CD4-positive, alpha-beta T cell treated with Interleukin-10 for 1 hour (primary cell): Measurements from ENCODE around the gene CACNB2.
"Not testable (repeated sequence)": the region's sequence is repeated elsewhere in the genome, so short reads cannot be mapped to it uniquely, and the experiment has no call there.

Experiments used
- DNase-seq: peaks from one replicate; pipeline ENCODE4 v3.0.0-alpha.2; 2020

The CACNB2 gene

DNA sequence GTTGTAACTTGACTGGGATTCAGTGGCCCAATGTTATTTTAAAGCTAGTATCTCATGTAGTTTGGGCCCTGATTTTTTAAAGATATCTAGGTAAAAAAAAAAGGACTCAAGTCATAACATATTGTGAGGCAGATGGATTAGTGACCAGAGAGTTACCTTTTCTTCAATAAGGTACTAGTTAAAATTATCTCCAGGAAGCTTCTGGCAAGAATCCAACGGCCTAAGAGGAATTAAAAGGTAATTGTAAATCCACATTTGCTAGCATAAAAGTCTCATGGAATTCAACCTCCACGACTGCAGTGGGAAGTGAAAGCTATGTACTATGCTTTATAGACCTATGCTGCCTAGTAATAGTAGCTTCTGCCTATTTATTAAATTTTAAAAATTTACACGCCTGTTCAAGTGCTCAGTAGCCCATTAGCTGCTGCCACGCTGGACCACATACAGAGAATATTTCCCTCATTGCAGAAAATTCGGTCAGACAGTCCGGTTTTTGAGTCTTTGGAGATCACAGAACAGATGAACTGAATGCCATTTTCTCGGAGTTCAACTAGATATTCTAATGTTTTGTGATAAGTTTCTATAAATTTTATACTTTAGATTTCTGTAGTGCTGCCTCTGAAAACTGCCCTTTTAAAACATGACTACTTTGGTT, 392.8 kb downstream of the CACNB2 start:
- no peak for DNase-seq

DNA sequence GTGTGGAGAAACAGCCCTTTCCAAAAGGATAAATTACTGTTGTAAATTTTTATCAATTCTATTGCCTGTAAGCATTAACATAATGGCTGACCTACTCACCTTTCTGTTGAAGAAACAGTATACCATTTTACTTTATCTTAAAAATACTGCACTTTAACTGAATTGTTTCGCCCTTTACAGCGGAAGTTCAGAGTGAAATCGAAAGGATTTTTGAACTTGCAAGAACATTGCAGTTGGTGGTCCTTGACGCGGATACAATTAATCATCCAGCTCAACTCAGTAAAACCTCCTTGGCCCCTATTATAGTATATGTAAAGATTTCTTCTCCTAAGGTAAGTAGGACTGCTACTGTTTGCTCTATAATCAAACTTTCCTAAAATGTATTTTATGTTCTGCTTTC, 393.7 kb downstream of the CACNB2 start:
- DNase-seq: no peak

DNA sequence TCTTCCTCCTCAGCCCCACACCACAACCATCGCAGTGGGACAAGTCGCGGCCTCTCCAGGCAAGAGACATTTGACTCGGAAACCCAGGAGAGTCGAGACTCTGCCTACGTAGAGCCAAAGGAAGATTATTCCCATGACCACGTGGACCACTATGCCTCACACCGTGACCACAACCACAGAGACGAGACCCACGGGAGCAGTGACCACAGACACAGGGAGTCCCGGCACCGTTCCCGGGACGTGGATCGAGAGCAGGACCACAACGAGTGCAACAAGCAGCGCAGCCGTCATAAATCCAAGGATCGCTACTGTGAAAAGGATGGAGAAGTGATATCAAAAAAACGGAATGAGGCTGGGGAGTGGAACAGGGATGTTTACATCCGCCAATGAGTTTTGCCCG, 399.1 kb downstream of the CACNB2 start:
- DNase-seq: no peak

DNA sequence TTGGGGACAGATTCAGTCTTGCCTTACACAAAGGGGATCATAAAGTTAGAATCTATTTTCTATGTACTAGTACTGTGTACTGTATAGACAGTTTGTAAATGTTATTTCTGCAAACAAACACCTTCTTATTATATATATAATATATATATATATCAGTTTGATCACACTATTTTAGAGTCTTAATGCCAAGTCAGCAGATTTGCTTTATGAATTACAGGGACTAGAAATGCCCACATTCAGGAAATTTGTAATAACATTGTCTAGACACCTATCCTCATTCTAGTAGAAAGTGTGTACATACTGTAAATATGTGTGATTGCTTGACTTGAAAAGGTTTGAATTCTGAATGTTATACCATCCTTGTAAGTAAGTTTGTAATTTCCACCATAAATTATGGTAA, 400.0 kb downstream of the CACNB2 start:
- DNase-seq: no peak

DNA sequence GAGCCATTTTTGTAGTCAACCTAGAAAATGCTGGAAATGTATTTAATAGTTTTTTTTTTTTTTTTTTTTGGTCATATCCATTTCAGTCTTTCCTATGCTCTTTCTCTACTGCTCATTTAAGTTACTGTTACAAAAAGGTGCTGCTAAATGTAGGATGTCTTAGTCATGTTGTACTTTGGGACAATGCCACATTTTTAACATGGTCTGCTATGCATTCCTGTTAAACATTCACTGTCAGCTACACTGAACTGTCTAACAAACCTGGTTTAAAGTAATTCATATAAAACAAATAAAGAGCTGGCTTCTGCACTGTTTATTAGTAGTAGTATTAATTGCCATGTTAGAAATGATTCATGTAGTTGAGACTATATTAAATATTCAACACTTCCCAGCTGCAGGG, 402.6 kb downstream of the CACNB2 start:
- no peak for DNase-seq

DNA sequence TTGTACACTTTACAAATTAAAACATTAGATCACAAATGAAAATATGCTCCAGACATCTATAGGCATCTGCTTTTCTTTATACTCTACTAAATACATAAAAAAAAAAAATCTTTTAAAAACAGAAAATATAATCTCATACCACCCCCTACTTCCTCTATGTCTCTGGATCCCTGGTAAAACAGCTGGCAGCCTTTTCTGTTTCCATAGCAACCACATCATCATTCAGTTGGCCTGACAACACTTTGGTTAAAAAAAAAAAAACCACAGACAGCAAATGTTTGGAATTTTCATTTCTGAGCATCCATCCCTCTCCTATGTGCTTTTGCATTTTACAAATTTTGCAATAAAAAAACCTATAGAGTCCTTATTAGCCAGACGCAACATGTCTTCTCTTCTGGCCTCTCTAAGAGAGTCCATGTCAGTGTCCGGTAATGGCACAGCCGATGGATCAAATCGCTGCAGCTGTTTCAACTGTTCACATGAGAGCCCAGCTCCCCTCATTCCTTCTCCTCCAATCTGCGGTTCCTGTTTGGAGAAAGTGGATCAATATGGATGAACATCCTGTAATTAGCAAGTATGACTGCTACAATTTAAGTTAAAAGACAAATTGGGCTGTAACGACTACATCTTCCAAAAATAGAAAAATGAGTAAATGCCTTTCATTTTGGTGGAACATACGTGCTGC, 405.5 kb downstream of the CACNB2 start:
- DNase-seq: no peak

DNA sequence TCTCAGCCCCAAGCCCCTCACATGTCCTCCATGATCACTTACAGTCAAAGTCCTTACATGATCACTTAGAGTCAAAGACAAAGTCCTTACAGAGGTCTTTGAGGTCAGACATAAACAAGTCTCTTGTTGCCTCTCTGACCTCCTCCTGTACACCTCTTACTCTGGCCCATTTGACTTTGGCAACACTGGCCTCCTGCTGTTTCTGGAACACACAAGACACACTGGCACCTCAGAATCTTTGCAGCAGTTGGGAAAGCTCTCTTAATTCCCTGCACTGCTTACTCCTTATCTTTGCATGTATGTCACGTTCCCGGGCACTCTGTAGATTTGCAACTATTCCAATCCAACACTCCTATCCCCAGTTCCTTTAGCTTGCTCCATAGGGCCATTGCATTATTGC, 408.9 kb downstream of the CACNB2 start:
- no peak for DNase-seq

DNA sequence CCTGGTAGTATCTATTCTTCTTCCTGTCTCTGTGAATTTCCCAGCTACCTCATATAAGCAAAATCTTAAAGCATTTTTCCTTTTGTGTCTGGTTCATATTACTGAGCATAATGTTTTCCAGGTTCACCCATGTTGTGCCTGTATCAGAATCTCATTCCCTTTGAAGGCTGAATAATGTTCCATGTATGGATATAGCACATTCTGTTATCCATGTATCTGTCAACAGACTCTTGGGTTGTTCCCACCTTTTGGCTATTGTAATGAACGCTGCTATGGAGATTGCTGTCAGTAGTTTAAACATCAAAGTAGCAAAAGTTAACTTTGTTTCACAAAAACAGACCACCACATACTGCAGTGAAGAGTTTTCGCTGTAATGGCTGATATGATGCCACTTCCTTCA, 411.2 kb downstream of the CACNB2 start:
- no peak for DNase-seq

DNA sequence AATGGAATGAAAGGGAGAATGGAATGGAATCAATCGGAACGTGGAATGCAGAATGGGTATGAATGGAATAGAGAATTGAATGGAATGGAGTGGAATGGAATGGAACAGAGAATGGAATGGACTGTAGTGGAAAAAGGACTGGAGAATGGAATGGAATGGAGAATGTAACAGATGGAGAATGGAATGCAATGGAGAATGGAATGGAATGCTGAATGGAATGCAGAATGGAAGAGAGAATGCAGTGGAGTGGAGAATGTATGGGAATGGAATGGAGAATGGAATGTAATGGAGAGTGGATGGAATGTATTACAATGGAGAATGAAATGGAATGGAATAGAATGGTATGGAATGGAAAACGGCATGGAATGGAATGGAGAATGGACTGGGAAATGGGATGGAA, 414.3 kb downstream of the CACNB2 start:
- no peak for DNase-seq

DNA sequence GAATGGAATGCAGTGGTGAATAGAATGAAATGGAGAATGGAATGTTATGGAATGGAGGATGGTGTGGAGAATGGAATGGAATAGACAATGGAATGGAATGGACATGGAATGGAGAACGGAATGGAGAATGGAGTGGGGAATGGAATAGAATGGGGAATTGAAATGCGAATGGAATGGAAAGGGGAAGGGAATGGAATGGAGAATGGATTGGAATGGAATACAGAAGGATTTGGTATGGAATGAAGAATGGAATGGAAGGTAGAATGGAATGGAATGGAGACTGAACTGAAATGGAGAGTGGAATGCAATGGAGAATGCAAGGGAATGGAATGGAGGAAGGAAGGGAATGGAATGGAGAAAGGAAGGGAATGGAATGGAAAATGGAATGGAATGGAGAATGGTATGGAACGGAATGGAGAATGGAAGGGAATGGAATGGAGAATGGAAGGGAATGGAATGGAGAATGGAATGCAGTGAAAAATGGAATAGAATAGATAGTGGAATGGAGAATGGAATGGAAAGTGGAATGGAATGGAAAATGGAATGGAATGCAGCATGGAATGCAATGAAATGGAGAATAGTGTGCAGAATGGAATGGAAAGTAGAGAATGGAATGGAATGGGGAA, 416.4 kb downstream of the CACNB2 start:
- no peak for DNase-seq

DNA sequence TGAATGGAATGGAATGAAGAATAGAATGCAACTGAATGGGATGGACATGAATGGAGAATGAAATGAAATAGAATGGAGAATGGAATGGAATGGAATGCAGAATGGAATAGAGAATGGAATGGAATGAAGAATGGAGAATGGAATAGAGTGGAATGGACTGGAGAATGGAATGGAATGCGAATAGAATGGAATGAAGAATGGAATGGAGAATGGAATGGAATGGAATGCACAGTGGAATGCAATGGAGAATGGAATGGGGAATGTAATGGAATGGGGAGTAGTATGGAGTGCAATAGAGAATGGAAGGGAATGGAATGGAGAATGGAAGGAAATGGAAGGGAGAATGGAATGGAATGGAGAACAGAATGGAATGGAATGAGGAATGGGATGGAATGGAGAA, 417.7 kb downstream of the CACNB2 start:
- DNase-seq: no peak

DNA sequence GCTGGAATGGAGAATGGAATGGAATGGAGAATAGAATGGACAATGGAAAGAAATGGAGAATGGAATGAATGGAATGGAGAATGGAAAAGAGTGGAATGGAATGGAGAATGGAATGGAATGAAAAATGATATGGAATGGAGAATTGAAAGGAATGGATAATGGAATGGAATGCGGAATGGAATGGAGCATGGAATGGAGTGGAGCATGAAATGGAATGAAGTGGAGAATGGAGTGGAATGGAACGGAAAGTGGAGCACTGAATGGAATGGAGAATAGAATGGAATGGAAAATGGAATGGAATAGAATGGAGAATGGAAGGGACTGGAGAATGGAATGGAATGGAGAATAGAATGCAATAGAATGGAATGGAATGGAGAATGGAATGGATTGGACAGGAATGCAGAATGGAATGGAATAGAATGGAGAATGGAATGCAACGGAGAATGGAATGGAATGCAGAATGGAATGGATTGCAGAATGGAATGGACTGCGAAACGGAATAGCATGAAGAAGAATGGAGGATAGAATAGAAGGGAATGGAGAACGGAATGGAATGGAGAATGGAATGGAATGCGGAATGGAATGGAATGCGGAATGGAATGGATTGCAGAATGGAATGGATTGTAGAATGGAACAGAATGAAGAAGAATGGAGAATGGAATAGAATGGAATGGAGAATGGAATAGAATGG, 421.8 kb downstream of the CACNB2 start:
- no peak for DNase-seq

DNA sequence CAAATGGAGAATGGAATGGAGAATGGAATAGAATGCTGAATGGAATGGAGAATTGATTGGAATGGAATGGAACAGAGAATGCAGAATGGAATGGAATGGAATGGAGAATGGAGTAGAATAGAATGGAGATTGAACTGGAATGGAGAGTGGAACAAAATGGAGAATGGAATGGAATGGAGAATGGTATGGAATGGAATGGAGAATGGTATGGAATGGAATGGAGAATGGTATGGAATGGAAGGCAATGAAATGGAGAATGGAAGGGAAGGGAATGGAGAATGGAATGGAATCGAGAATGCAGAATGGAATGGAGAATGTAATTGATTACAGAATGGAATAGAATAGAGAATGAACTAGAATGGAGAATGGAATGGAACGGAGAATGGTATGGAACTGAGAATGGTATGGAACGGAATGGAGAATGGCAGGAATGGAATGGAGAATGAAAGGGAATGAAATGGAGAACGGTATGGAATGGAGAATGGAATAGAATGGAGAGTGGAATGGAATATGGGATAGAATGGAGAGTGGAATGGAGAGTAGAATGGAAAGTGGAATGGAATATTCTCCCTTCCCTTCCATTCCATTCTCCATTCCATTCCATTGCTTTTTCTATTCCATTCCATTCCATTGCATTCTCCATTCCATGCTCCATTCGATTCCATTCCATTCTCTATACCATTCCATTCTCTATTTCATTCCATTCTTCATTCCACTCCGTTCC, 422.9 kb downstream of the CACNB2 start:
- DNase-seq: no peak

DNA sequence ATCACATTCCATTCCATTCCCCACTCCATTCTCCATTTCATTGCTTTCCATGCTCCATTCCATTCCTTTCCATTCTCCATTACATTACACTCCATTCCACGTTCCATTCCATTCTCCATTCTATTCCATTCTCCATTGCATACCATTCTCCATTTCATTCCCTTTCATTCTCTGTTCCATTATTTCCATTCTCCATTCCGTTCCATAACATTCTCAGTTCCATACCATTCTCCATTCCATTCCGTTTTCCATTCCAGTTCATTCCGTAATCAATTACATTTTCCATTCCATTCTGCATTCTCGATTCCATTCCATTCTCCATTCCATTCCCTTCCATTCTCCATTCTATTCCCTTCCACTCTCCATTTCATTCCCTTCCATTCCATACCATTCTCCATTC, 424.8 kb downstream of the CACNB2 start:
- DNase-seq: no peak

DNA sequence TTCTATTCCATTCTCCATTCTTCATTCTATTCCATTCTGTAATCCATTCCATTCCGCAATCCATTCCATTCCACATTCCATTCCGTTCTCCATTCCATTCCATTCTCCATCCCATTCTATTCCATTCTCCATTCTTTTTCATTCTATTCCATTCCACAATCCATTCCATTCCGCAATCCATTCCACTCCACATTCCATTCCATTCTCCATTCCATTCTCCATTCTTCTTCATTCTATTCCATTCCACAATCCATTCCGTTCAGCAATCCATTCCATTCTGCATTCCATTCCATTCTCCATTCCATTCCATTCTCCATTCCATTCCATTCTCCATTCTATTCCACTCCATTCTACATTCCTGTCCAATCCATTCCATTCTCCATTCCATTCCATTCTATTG, 426.0 kb downstream of the CACNB2 start:
- no peak for DNase-seq

DNA sequence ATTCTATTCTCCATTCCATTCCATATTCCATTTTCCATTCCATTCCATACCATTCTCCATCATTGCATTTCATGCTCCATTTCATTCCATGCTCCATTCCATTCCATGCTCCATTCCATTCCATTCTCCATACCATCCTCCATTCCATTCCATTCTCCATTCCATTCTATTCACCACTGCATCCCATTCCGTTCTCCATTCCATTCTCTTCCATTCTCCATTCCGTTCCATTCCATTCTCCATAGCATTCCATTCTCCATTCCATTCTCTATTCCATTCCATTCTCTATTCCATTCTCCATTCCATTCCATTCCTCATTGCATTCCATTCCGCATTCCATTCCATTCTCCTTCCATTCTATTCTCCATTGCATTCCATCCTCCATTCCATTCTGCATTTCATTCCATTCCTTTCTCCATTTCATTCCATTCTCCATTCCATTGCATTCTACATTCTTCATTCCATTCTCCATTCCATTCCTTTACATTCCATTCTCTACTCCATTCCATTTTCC, 427.2 kb downstream of the CACNB2 start:
- no peak for DNase-seq

DNA sequence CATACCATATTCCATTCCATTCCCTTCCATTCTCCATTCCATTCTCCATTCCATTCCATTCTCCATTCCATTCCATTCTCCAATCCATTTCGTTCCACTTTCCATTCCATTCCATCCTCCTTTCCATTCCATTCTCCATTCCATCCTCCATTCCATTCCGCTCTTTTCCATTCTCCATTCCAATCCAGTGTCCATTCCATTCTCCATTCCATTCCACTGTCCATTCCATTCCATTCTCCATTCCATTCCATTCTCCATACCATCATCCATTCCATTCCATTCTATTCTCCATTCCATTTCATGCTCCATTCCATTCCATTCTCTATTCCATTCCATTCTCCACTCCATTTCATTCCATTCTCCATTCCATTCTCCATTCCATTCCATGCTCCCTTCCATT, 430.2 kb downstream of the CACNB2 start:
- DNase-seq: not testable (repeated sequence)

DNA sequence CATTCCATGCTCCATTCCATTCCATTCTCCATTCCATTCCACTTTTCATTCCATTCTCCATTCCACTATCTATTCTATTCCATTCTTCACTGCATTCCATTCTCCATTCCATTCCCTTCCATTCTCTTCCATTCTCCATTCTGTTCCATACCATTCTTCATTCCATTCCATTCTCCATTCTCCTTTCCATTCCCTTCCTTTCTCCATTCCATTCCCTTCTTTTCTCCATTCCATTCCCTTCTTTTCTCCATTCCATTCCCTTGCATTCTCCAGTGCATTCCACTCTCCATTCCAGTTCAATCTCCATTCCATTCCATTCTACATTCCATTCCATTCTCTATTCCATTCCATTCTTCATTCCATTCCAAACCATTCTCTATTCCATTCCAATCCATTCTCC, 430.9 kb downstream of the CACNB2 start:
- no peak for DNase-seq

DNA sequence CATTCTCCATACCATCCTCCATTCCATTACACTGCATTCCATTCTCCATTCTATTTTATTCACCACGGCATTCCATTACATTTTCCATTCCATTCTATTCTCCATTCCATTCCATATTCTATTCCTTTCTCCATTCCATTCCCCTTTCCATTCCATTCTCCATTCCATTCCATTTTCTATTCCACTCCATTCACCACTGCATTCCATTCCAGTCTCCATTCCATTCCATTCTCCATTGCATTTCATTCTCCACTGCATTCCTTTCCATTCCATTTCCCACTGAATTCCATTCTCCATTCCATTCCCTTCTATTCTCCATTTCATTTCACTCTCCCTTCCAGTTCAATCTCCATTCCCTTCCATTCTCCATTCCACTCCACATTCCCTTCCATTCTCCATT, 431.6 kb downstream of the CACNB2 start:
- no peak for DNase-seq

DNA sequence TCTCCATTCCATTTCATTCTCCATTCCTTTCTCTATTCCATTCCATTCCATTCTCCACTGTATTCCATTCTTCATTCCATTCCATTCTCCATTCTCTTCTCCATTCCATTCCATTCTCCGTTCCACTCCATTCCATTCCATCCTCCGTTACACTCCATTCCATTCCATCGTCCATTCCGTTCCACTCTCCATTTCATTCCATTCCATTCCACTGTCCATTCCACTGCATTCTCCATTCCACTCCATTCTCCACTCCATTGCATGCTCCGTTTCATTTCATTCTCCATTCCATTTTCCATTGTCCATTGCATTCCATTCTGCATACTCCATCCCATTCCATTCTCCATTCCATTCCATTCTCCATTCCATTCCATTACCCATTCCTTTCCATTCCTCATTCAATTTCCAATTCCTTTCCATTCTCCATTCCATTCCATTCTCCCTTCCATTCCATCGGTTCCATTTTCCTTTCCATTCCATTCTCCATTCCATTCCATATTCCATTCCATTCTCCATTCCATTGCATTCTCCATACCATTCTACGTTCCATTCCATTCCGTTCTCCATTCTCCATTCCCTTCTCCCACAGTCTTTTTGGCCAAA, 432.8 kb downstream of the CACNB2 start:
- DNase-seq: no peak

DNA sequence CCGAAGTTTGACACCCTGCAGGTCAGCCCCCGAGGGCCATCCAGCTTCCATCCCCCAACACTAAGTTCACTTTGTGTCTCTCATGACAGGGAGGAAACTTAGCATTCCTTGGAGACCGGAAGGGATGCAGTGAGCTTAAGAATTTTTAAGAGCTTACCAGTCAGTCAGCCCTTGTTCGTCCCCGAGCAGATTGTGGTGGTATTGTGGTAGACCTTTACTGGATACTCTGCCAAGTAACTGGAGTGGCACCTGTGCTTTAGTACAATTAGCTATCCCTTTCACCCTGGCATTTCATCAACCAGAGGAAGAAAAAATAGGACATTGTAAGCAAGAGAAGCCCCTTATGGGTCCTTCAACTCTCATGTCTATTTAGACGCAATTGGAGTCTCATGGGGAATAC, 436.4 kb downstream of the CACNB2 start:
- DNase-seq: no peak

DNA sequence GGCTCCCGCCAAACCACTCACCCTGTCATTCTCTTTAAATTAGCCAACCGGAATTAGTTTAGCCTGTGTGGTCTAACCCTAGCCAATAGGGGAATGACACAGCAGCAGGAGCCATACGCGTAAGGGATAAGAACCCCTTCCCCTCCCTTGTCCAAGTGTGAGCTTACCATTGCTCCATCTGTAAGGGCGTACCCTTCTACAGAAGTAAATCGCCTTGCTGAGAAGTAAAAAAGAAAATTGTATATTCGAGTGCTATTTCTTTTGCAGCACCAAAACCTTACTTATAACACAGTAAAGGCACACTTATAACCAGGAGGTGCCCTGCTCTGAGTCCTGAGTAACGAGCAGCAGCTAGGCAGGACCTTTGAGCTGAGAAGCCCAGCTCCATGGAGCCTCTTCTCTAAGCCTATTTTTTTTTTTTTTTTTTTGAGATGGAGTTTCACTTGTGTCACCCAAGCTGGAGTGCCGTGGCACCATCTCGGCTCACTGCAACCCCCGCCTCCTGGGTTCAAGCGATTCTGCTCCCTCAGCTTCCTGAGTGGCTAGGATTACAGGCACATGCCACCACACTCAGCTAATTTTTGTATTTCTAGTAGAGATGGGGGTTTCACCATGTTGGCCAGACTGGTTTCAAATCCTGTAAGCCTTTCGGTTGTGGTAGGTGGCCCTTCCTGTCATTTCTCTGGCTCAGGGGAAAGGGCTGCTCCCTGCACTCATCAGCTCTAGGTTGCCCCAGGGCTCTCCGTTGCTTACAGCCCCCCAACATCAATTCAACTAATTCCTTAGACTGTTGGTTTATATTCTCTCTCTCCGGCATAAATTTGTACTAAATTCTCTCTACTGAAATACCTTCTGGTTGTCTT, 437.8 kb downstream of the CACNB2 start:
- no peak for DNase-seq
